Thyroid gland (tissue), 4 donors: ENCODE results near the gene IVD. TPM values are rescaled to one million over a fixed set of nuclear protein-coding genes. Genes with fewer than 3 reads are reported as not detected.

Experiments
- DNase-seq, 2 donors: peaks; one replicate each; pipeline ENCODE4 v3.0.0-alpha.2; 2019
- H3K27ac ChIP-seq, 3 donors: fragments of 200-600 bp; sonication (generic); 1 replicate in 2 of 3; 2 replicates in 1 of 3; pipeline ENCODE4 v1.5.1; 2016 to 2019; ENCODE audit warnings: mild to moderate bottlenecking in 1 of 3, moderate library complexity in 1 of 3
- H3K27me3 ChIP-seq: fragments of 200-600 bp; sonication (generic); one replicate; pipeline ENCODE4 v1.5.1; 2019
- H3K36me3 ChIP-seq, 2 donors: fragments of 200-600 bp; sonication (generic); one replicate each; pipeline ENCODE4 v1.5.1; 2016 to 2019
- H3K4me1 ChIP-seq, 2 donors: fragments of 200-600 bp; sonication (generic); one replicate each; pipeline ENCODE4 v1.5.1; 2017 to 2019
- H3K4me3 ChIP-seq, 3 donors: fragments of 200-600 bp; sonication (generic); replicated peaks in 1 of 3; 1 replicate in 2 of 3; 2 replicates in 1 of 3; pipeline ENCODE4 v1.5.1; 2016; ENCODE audit warnings: mild to moderate bottlenecking in 1 of 3
- H3K9me3 ChIP-seq: fragments of 200-600 bp; sonication (generic); one replicate; pipeline ENCODE4 v1.5.1; 2017
- POLR2A ChIP-seq, 2 donors: fragments of 450-650 bp; IDR thresholded peaks; one replicate each; pipeline ENCODE4 v1.6.1; 2017; ENCODE audit warnings: antibody characterized with exemption in 2 of 2, mild to moderate bottlenecking in 2 of 2, moderate library complexity in 1 of 2
- WGBS, 2 donors: methylation state at CpG; one replicate each; pipeline ENCODE4 v1.1.5; 2017; 5-methylcytosine and 5-hydroxymethylcytosine counted together
- intact Hi-C: fragments of 100-400 bp; cut with DNase I; formaldehyde crosslinking; loops from one replicate; pipeline ENCODE4 v1.15.1; 2023
- total RNA-seq, 4 donors: library from RNA; depleted of rRNA; stranded (reverse); fragments of >200 nt; gene quantifications; one replicate each; pipeline ENCODE4 v1.2.3, GENCODE V29; 2016
- TF ChIP-seq, protein P1 (sequence below), 6 experiments: fragments of 200-600 bp in 3 of 6; fragments of 450-650 bp in 3 of 6; sonication (generic) in 3 of 6; IDR thresholded peaks; one replicate each; pipeline ENCODE4 v1.5.1; 2016 to 2019; ENCODE audit warnings: antibody characterized with exemption in 6 of 6, mild to moderate bottlenecking in 2 of 6, inconsistent platforms in 1 of 6, moderate library complexity in 1 of 6

IVD gene
- total RNA-seq, 4 donors from 2014 or later, result 393 to 723 (median 539) TPM

DNA sequence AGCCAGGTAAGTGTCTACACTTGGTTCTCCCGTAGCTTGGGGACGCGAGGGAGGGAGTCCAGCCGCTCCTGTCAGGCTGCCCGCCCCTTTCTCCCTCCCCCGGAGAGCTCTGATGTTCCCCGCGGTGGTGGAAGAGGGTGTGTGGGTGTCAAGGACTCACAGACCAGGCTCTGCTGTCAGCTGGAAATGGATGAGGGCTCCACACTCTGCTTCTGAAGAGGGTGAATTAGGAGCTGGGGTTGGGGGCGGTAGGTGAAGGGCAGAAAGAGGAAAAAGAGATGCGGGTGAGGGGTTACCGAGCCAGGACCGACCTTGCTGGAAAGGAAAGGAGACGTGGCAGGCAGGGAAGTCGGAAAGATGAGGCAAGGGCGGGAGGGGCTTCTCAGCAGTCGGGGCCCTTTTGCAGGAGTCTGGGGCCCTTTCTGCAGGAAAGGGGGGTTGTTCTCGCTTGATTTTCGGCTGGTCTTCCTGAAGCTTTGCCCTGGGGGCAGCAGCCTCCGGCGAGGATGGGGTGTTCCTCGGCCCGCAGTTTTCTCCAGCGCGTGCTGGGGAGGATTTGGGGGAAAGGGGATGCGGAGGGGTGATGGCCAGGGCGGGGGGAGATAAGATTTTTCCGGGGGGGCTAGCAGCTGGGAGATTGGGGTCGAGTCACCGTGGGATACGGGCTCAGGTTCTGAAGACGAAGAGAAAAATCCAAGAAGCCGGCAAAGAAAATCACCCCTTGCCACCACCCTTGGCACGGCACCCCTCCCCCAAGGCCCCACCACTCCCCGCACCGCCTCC is 34.6 kb downstream of the IVD start:
- Histone ChIP-seq H3K4me3 (peak overlapping the region in 2 of 3 donors; percentile 30 to 56), H3K36me3 (no peaks in the 10 kb centered on the region), H3K4me1 (peaks cover 35 to 55% of the 10 kb centered on the region in 2 donors), H3K27me3 (no peaks in the 10 kb centered on the region), H3K27ac (peak overlapping the region in 2 of 3 donors; percentile 24 to 60), H3K9me3 (no peaks in the 10 kb centered on the region)
- TF ChIP-seq, protein P1, sequence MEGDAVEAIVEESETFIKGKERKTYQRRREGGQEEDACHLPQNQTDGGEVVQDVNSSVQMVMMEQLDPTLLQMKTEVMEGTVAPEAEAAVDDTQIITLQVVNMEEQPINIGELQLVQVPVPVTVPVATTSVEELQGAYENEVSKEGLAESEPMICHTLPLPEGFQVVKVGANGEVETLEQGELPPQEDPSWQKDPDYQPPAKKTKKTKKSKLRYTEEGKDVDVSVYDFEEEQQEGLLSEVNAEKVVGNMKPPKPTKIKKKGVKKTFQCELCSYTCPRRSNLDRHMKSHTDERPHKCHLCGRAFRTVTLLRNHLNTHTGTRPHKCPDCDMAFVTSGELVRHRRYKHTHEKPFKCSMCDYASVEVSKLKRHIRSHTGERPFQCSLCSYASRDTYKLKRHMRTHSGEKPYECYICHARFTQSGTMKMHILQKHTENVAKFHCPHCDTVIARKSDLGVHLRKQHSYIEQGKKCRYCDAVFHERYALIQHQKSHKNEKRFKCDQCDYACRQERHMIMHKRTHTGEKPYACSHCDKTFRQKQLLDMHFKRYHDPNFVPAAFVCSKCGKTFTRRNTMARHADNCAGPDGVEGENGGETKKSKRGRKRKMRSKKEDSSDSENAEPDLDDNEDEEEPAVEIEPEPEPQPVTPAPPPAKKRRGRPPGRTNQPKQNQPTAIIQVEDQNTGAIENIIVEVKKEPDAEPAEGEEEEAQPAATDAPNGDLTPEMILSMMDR (IDR thresholded peaks at IDR 0.05), result no peak
- TF ChIP-seq POLR2A (IDR thresholded peaks at IDR 0.05), result no peak
- intact Hi-C loops, result loop anchor here (5.0 to 10.0 kb wide), 2 partner anchors 65 to 127 kb away; partner anchors contain the start of genes CCDC32 and RPUSD2
- WGBS, 2 donors, result 0 to 1% methylated on average over 33 to 34 of the region's 35 CpGs
- DNase-seq, result peak; percentile 71 to 82

DNA sequence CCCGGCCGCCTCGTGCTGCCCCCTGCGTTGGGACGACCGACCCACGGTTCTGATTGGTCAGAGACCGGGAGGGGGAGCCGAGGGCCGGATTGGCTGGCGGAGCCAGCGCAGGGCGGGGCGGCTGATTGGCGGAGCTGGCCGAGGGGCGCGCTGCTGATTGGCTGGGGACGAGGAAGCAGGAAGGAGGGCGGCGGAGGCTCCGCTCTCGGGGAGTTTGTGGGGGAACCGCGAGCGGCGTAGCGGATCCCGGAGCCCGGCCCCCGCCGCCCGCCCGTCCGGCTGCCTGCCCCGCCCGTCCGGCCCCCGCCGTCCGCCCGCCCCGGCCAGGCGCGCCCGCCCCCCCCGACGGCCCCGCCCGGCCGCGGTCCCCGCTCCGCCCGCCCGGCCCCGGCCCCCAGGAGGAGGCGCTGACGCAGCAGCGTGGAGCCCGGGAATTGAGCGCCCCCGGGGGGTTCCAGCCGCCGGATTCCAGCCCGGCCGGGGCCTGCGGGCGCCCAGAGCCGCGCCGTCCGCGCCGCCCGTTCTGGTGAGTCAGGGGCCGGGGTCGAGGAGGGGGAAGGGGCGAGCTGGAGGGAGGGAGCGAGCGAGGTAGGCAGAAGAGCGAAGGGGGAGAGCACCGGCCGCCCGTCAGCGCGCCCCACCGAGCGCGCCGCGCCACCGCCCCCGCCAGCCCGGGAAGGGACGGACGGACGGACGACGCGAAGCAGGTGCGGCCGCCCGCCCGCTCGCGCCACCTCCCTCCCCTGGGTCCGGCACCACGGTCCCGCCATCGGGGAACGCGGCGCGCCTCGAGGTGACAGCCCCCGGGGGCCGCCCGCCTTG is 35.4 kb downstream of the IVD start, which contains the start of gene BAHD1:
Gene BAHD1 (plus strand): TSS at position 211 of the 822 bp plus-strand sequence. CDS start 17,512 bp downstream, outside the sequence.
- H3K4me1 ChIP-seq, result peaks cover 38 to 57% of the 10 kb centered on the region in 2 donors

DNA sequence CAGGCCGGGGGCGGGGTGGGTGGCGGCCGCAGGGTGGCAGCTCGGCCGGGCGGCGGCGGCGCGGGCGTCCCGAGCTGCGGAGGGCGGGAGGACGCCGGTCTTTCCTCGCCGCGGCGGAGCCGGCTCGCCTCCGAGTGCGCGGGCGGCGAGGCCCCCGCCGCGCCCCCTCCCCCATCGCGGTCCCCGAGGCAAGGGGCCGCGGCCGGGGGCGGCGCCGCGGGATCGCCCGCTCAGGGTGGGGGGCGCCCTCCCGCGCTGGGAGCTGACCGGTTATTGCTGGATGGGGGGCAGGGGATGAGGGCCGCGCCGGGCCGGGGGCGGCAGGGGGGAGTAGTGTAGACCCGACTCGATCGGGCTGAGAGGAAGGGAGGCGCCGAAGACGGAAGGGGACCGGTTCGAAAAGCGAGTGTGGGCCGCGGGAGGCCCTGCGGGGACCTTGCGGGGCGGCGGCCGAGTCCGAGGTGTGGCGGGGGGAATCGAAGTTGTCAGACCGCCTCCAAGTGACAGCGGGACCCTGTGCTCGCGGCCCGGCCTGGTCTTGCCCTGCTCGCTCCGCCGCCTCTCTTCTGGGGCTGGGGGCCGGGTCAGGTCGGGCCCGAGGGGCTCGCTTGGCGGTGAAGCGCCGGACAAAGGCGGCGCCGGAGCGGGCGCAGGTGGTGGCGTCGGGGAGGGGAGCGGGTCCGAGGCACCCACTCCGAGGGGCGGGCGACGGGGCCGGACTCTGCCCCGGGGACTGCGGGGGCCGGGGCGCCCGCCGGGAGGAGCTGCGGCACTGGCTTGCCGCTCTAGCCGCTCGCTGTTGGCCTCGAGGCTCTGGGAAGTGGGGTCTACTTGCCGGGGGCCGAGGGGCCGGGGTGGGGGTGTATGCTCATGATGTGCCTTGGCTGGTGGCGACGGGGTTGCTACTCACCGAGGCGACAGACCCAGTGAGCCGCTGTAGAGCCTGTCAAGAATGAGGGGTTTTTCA is 36.3 kb downstream of the IVD start:
- WGBS, 2 donors, result 0% methylated on average over 5 to 33 of the region's 119 CpGs
- Histone ChIP-seq H3K36me3 (no peaks in the 10 kb centered on the region), H3K9me3 (no peaks in the 10 kb centered on the region), H3K27me3 (no peaks in the 10 kb centered on the region), H3K4me3 (peak overlapping the region; percentile 56 to 90 (median 84)), H3K27ac (peak overlapping the region in 2 of 3 donors; percentile 66 to 75), H3K4me1 (peaks cover 32 to 48% of the 10 kb centered on the region in 2 donors)
- TF ChIP-seq POLR2A (IDR thresholded peaks at IDR 0.05), result no peak
- TF ChIP-seq, protein P1 (IDR thresholded peaks at IDR 0.05), result peak in 2 of 6 experiments; percentile 22 to 32
- intact Hi-C loops, result loop anchor here (5.0 to 10.0 kb wide), 2 partner anchors 63 to 125 kb away; partner anchors contain the start of genes CCDC32 and RPUSD2
- peak; percentile 25 to 33 for DNase-seq

More for the DNA sequence above, 35.4 kb downstream of the IVD start, which contains the start of gene BAHD1:
- intact Hi-C loops, result loop anchor here (5.0 to 10.0 kb wide), 2 partner anchors 64 to 126 kb away; partner anchors contain the start of genes CCDC32 and RPUSD2
- 0% methylated on average over 5 to 9 of the region's 119 CpGs for WGBS, 2 donors
- peak within 1 kb of the TSS; percentile 24 to 76 (median 75) for H3K27ac ChIP-seq
- TF ChIP-seq, protein P1 (IDR thresholded peaks at IDR 0.05), result peak in 1 of 6 experiments; percentile 8
- peak in 1 of 2 donors; percentile 72 for TF ChIP-seq POLR2A (IDR thresholded peaks at IDR 0.05)
- DNase-seq, result peak; percentile 98
- H3K4me3 ChIP-seq, result peak within 1 kb of the TSS; percentile 80 to 90 (median 84)
- no peaks in the 10 kb centered on the region for H3K9me3 ChIP-seq
- no peaks in the 10 kb centered on the region for H3K36me3 ChIP-seq
- no peaks in the 10 kb centered on the region for H3K27me3 ChIP-seq

DNA sequence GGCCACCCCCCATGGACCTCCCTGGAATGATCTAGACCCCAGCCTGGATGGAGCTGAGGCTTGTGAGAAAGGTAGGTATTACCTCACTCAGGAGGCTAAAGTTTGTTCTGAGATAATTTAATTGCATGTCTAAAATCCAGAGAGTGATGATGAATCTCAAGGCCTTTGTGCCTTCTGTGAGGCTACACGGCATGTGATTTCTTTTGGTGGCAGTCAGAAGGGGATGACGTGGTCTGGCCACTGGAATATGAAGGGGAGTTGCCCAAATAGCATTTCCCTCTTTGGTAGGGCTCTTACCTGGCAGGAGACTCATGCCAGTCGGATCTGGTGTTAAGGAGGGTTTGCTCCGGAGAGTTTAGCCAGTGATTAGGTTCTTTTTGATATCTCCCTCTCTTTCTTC is 37.7 kb downstream of the IVD start:
- no peak overlapping the region for H3K27ac ChIP-seq
- H3K4me3 ChIP-seq, result no peak overlapping the region
- intact Hi-C loops, result loop anchor here (5.0 to 10.0 kb wide), 2 partner anchors 62 to 124 kb away; partner anchors contain the start of genes CCDC32 and RPUSD2
- no peaks in the 10 kb centered on the region for H3K36me3 ChIP-seq
- H3K27me3 ChIP-seq, result no peaks in the 10 kb centered on the region
- WGBS, 2 donors, result 76% methylated on average over 4 of the region's 4 CpGs
- DNase-seq, result no peak
- H3K9me3 ChIP-seq, result no peaks in the 10 kb centered on the region
- peaks cover 32 to 42% of the 10 kb centered on the region in 2 donors for H3K4me1 ChIP-seq
- TF ChIP-seq, protein P1 (IDR thresholded peaks at IDR 0.05), result no peak
- TF ChIP-seq POLR2A (IDR thresholded peaks at IDR 0.05), result no peak
